SHP77 treated with DMSO at 0.1 percent for 48 hours (cell line): ENCODE measurements around the gene APPL2.
A peak's percentile ranks its signal among the peaks of the same experiment; 100 is the strongest.

Experiments
- DNase-seq: peaks from one replicate; lab custom pipeline; 2025; lab: John Stamatoyannopoulos, UW

Gene APPL2, protein sequence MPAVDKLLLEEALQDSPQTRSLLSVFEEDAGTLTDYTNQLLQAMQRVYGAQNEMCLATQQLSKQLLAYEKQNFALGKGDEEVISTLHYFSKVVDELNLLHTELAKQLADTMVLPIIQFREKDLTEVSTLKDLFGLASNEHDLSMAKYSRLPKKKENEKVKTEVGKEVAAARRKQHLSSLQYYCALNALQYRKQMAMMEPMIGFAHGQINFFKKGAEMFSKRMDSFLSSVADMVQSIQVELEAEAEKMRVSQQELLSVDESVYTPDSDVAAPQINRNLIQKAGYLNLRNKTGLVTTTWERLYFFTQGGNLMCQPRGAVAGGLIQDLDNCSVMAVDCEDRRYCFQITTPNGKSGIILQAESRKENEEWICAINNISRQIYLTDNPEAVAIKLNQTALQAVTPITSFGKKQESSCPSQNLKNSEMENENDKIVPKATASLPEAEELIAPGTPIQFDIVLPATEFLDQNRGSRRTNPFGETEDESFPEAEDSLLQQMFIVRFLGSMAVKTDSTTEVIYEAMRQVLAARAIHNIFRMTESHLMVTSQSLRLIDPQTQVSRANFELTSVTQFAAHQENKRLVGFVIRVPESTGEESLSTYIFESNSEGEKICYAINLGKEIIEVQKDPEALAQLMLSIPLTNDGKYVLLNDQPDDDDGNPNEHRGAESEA

DNA sequence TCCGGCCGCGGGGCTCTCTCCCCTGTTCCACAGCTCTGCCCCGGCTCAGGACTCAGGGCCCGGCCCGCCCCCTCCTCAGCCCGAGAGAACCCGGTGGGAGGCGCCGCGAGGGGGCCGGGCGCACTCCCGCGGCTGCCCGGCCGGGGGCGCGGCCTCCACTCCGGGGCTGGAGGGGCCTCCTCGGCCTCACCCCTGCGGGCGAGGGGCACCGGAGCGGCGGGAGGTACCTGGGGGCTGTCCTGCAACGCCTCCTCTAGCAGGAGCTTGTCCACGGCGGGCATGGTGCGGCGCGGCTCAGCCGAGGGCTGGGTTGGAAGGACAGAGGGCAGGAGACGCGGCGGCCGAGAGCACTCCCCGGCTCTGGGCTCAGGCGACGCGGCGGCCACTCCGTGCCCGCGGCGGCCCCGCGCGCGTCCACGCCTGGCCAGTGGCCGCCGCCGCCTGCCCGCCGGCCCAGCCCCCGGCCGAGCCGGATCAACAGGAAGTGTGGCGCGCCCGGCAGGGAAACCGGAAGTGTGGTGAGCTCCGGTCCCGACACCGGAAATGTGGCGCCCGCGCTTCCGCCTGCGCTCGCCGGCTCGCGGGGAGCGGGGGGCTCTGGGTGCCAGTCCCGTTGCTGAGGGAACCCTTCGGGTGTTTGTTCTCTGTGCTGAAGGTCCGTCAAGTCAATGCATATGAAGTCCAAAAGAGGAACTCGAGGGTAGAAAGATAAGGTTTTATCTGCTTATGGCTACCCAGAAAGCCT lies at the start of gene APPL2:
TSS of gene APPL2 (minus strand) at position 443 of the 745 bp plus-strand sequence. CDS start at position 281, 162 bp downstream.
- DNase-seq, result peak; percentile 33

DNA sequence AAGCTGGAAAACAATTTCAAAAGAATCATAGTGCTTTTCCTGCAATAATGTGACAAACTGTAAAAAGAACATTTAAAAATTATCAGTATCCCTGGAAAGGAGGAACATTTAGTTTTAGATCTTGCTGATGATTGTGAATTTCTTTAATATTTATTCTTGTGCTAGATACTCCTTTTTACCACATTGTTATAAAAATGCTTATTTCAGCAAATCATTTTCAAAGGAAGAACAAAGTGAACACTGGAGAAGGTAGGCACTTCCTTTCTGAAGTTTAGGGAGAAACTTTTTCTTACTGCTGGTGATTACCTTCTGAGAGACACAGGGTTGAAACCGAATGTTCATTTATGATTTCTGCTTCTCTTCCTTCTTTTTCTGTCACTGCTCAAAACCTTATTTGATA lies 49.4 kb upstream of the APPL2 start:
- no peak for DNase-seq

- DNase-seq, result no peak
Observed at GRCh38 chr12:105281694-105282049, 45.7 kb upstream of the APPL2 start.

DNA sequence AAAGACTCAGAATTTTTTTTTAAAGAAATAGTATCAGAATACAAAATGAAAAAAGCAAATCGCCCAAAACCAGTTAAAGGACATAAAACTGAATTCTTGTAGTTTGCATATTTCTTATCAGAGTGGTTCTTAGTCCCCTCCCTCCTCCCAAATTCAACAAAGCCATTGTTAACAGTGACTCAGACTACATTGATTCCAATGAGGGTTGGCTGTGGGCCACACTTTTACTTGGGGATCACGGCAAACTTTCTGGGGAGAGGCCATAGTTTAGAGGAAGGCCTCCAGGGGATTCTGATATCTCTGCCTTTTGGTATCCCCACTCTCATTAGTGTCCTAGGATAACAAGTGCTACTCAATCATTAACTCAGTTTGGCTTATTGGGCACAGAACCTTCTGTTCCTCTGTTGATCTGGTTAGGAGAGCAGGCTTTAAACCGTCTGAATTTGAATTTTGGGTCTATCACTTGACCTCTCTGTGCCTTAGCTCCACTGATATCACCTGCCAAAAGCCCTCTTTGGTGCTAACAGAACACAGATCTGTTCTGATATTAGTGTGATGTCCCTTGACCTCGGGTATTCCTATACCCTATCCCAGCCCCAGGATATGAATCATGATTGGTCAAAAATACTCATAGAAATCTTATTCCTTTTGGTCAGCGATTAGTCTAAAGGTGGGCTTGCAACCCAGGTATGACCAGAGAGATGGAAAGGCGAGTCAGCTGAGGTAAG lies 45.2 kb upstream of the APPL2 start:
- DNase-seq, result no peak

DNA sequence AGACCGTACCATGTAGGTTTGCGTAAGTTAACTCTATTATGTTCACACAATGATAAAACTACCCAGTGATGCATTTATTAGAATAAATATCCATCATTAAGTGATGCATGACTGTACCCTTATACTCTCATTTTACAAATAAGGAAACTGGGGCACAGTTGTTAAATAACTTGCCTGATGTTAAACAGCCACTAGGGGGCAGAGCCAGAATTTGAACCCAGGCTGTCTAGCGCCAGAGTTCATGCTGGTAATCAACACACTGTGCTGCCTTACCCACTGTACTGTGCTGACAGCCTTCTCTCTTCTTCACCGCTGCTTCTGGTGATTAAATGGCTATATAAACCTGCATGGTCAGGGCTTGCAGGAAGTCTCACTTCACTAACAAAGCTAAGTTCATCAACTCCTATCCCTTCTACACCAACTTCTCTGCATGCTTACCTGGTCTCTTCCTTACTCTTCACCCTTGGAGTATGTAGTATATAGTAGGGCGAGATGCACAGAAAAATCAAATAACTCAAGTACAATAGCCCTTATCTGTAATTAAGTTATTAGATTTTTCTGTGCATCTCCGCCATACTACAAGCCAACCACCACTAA lies 43.6 kb upstream of the APPL2 start:
- peak; percentile 11 for DNase-seq

GRCh38 chr12:105278043-105278697 lies 42.2 kb upstream of the APPL2 start:
- no peak for DNase-seq

- DNase-seq, result peak; percentile 75
Observed at GRCh38 chr12:105275997-105276733, 40.2 kb upstream of the APPL2 start.

GRCh38 chr12:105274571-105274970 lies 38.6 kb upstream of the APPL2 start:
- no peak for DNase-seq

GRCh38 chr12:105273601-105274000 lies 37.6 kb upstream of the APPL2 start:
- no peak for DNase-seq

GRCh38 chr12:105272814-105273416 lies 36.9 kb upstream of the APPL2 start:
- no peak for DNase-seq

DNA sequence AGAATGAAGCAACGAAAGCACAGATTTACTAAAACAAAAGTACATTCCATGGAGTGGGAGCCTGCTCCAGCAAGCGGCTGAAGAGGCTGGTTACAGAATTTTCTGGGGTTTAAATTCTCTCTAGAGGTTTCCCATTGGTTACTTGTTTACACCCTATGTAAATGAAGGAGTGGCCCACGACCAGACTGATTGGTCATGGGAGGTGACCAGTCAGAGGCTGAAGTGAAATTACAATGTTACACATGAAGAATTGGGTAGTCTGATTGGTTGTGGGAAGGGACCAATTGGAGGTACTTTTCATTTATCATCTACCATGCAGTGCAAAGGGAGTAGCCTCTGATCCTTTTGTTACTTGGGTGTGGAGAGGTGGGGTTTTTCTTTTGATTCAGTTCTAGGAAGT lies 36.2 kb upstream of the APPL2 start:
- no peak for DNase-seq

- DNase-seq, result no peak
Observed at GRCh38 chr12:105271364-105271763, 35.4 kb upstream of the APPL2 start.

- no peak for DNase-seq
Observed at GRCh38 chr12:105270671-105271255, 34.8 kb upstream of the APPL2 start.

- no peak for DNase-seq
Observed at GRCh38 chr12:105267711-105268110, 31.7 kb upstream of the APPL2 start.

GRCh38 chr12:105264771-105265170 lies 28.8 kb upstream of the APPL2 start:
- DNase-seq, result no peak

DNA sequence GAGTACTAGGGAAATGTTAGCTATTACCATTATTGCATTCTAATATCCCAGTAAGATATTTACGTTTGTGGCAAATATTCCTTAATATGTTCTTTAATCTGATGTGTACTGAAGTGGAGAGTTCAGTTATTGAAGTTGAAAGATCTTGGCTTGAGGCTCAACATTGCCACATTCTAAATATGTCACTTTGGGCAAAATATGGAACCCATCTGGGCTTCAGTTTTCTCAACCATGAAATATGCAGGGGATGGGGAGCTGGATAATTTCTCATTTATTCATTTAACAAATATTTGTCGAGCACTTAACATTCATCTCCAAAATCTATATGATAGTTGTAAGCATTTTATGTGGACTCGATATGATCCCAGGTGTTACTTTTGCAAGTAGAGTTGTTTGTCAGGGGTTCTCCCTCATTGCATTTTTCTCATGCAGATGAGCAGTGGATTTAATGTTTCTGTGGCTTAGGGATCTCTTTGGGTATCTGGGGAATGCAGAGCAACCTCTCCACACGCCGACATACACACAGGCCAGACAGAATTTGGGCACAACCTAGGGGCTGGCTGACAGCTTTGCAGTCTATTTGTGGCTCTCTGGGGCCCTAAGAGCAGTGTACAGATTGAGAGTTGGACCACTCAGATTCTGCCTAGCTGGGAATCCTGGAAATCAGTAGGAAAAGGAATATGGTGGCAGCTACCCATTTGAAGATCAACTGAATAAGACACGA lies 26.6 kb upstream of the APPL2 start:
- no peak for DNase-seq

- DNase-seq, result no peak
Observed at GRCh38 chr12:105261010-105261409, 25.0 kb upstream of the APPL2 start.

DNA sequence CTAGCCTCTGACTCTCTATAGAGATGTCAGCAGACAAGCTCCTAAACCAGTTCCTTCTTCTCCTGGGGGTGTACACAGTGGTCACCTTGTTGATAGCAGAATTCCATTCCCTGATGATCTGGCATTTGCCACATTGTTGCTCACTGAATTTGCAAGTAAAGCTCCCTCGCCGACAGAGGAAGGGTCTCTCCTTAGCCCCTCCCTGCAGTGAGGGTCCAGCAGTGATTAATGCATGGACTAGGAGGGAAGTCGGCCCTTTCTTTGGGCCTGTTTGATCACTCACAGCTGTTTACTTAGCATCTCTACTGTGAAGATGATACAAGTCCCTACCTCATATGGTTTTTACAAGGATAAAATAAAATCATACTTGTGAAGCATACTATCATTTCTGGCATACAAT lies 23.3 kb upstream of the APPL2 start:
- no peak for DNase-seq

GRCh38 chr12:105257321-105257728 lies 21.4 kb upstream of the APPL2 start:
- DNase-seq, result no peak
